ENCODE data around the gene PRR20D.
"Not testable (repeated sequence)": the region's sequence is repeated elsewhere in the genome, so short reads cannot be mapped to it uniquely, and the experiment has no call there.

The PRR20D gene
- 0 reads per million in 9 experiments for total RNA-seq

GRCh38 chr13:57160332-57160731 lies at the start of gene PRR20D:
Gene PRR20D (plus strand): TSS chr13:57160632. CDS start chr13:57161019, 387 bp downstream.
- H3K4me1 Mint-ChIP-seq (ENCODE audit: low read depth in 2 of 2); ATAC-seq (replicated peaks); H3K27ac Mint-ChIP-seq; H3K4me3 Mint-ChIP-seq; H3K36me3 Mint-ChIP-seq (ENCODE audit: insufficient read depth); H3K9me3 Mint-ChIP-seq; H3K27me3 Mint-ChIP-seq; DNase-seq: not testable (repeated sequence)

GRCh38 chr13:57114945-57115344 lies 45.5 kb upstream of the PRR20D start:
- DNase-seq = no peak
- no peak overlapping the region for H3K4me3 Mint-ChIP-seq
- H3K9me3 Mint-ChIP-seq = peaks cover 14 to 16% of the 10 kb centered on the region in 2 donors
- no peak overlapping the region for H3K27ac Mint-ChIP-seq
- H3K4me1 Mint-ChIP-seq (ENCODE audit: low read depth in 2 of 2) = no peaks in the 10 kb centered on the region
- no peak for ATAC-seq (replicated peaks)
- H3K36me3 Mint-ChIP-seq (ENCODE audit: insufficient read depth) = no peaks in the 10 kb centered on the region
- no peaks in the 10 kb centered on the region for H3K27me3 Mint-ChIP-seq

GRCh38 chr13:57123681-57124080 lies 36.8 kb upstream of the PRR20D start:
- peaks cover 0 to 9% of the 10 kb centered on the region in 2 donors for H3K9me3 Mint-ChIP-seq
- H3K4me3 Mint-ChIP-seq = no peak overlapping the region
- H3K36me3 Mint-ChIP-seq (ENCODE audit: insufficient read depth) = no peaks in the 10 kb centered on the region
- H3K27ac Mint-ChIP-seq = no peak overlapping the region
- H3K27me3 Mint-ChIP-seq = no peaks in the 10 kb centered on the region
- H3K4me1 Mint-ChIP-seq (ENCODE audit: low read depth in 2 of 2) = no peaks in the 10 kb centered on the region
- DNase-seq (no peak), ATAC-seq (replicated peaks) (no peak)

- Mint-ChIP-seq H3K27ac (no peak overlapping the region), H3K9me3 (peaks cover 0 to 4% of the 10 kb centered on the region in 2 donors), H3K4me3 (no peak overlapping the region), H3K27me3 (no peaks in the 10 kb centered on the region), H3K36me3 (ENCODE audit: insufficient read depth) (no peaks in the 10 kb centered on the region), H3K4me1 (ENCODE audit: low read depth in 2 of 2) (no peaks in the 10 kb centered on the region)
- DNase-seq (no peak), ATAC-seq (replicated peaks) (no peak)
Observed at GRCh38 chr13:57128909-57129308, 31.5 kb upstream of the PRR20D start.

- Mint-ChIP-seq H3K27ac (no peak overlapping the region), H3K9me3 (peaks cover 0 to 2% of the 10 kb centered on the region in 2 donors), H3K4me3 (no peak overlapping the region), H3K36me3 (ENCODE audit: insufficient read depth) (no peaks in the 10 kb centered on the region), H3K4me1 (ENCODE audit: low read depth in 2 of 2) (no peaks in the 10 kb centered on the region), H3K27me3 (no peaks in the 10 kb centered on the region)
- no peak for DNase-seq
- ATAC-seq (replicated peaks) = no peak
Observed at GRCh38 chr13:57136093-57136492, 24.3 kb upstream of the PRR20D start.

GRCh38 chr13:57137585-57137984 lies 22.8 kb upstream of the PRR20D start:
- no peak overlapping the region for H3K27ac Mint-ChIP-seq
- H3K27me3 Mint-ChIP-seq = no peaks in the 10 kb centered on the region
- no peak overlapping the region for H3K4me3 Mint-ChIP-seq
- no peaks in the 10 kb centered on the region for H3K36me3 Mint-ChIP-seq (ENCODE audit: insufficient read depth)
- ATAC-seq (replicated peaks) (no peak), DNase-seq (no peak)
- peaks cover 0 to 2% of the 10 kb centered on the region in 2 donors for H3K9me3 Mint-ChIP-seq
- no peaks in the 10 kb centered on the region for H3K4me1 Mint-ChIP-seq (ENCODE audit: low read depth in 2 of 2)

- no peaks in the 10 kb centered on the region for H3K27me3 Mint-ChIP-seq
- no peaks in the 10 kb centered on the region for H3K36me3 Mint-ChIP-seq (ENCODE audit: insufficient read depth)
- no peaks in the 10 kb centered on the region for H3K4me1 Mint-ChIP-seq (ENCODE audit: low read depth in 2 of 2)
- no peak overlapping the region for H3K27ac Mint-ChIP-seq
- DNase-seq (no peak), ATAC-seq (replicated peaks) (no peak)
- no peak overlapping the region for H3K4me3 Mint-ChIP-seq
- H3K9me3 Mint-ChIP-seq = peaks cover 0 to 2% of the 10 kb centered on the region in 2 donors
Observed at GRCh38 chr13:57138988-57139387, 21.4 kb upstream of the PRR20D start.

GRCh38 chr13:57139781-57140180 lies 20.7 kb upstream of the PRR20D start:
- not testable (repeated sequence) for H3K9me3 Mint-ChIP-seq; H3K36me3 Mint-ChIP-seq (ENCODE audit: insufficient read depth); H3K4me1 Mint-ChIP-seq (ENCODE audit: low read depth in 2 of 2); H3K27ac Mint-ChIP-seq; H3K4me3 Mint-ChIP-seq; ATAC-seq (replicated peaks); DNase-seq; H3K27me3 Mint-ChIP-seq

GRCh38 chr13:57140235-57140968 lies 20.0 kb upstream of the PRR20D start, which contains the start of gene PRR20A:
Gene PRR20A (plus strand): TSS chr13:57140918. CDS start chr13:57141305, 387 bp downstream.
- H3K27ac Mint-ChIP-seq; H3K36me3 Mint-ChIP-seq (ENCODE audit: insufficient read depth); DNase-seq; H3K9me3 Mint-ChIP-seq; H3K4me3 Mint-ChIP-seq; H3K4me1 Mint-ChIP-seq (ENCODE audit: low read depth in 2 of 2); H3K27me3 Mint-ChIP-seq; ATAC-seq (replicated peaks): not testable (repeated sequence)

GRCh38 chr13:57147188-57147587 lies 13.2 kb upstream of the PRR20D start, which contains the start of gene PRR20B:
Gene PRR20B (plus strand): TSS chr13:57147488. CDS start chr13:57147875, 387 bp downstream.
- DNase-seq; H3K27ac Mint-ChIP-seq; H3K4me1 Mint-ChIP-seq (ENCODE audit: low read depth in 2 of 2); H3K27me3 Mint-ChIP-seq; H3K9me3 Mint-ChIP-seq; H3K4me3 Mint-ChIP-seq; ATAC-seq (replicated peaks); H3K36me3 Mint-ChIP-seq (ENCODE audit: insufficient read depth): not testable (repeated sequence)

- H3K36me3 Mint-ChIP-seq (ENCODE audit: insufficient read depth); H3K4me3 Mint-ChIP-seq; H3K27me3 Mint-ChIP-seq; H3K4me1 Mint-ChIP-seq (ENCODE audit: low read depth in 2 of 2); DNase-seq; ATAC-seq (replicated peaks); H3K27ac Mint-ChIP-seq; H3K9me3 Mint-ChIP-seq: not testable (repeated sequence)
Observed at GRCh38 chr13:57148106-57148505, 12.3 kb upstream of the PRR20D start.

GRCh38 chr13:57153761-57154160 lies 6.7 kb upstream of the PRR20D start, which contains the start of gene PRR20C:
Gene PRR20C (plus strand): TSS chr13:57154061. CDS start chr13:57154448, 387 bp downstream.
- H3K27me3 Mint-ChIP-seq; H3K9me3 Mint-ChIP-seq; ATAC-seq (replicated peaks); H3K4me3 Mint-ChIP-seq; DNase-seq; H3K27ac Mint-ChIP-seq; H3K36me3 Mint-ChIP-seq (ENCODE audit: insufficient read depth); H3K4me1 Mint-ChIP-seq (ENCODE audit: low read depth in 2 of 2): not testable (repeated sequence)

- not testable (repeated sequence) for H3K27ac Mint-ChIP-seq; DNase-seq; H3K36me3 Mint-ChIP-seq (ENCODE audit: insufficient read depth); H3K27me3 Mint-ChIP-seq; H3K9me3 Mint-ChIP-seq; H3K4me1 Mint-ChIP-seq (ENCODE audit: low read depth in 2 of 2); H3K4me3 Mint-ChIP-seq; ATAC-seq (replicated peaks)
Observed at GRCh38 chr13:57166897-57167296, 6.5 kb downstream of the PRR20D start, which contains the start of gene PRR20E. Gene PRR20E (plus strand): TSS chr13:57167197. CDS start chr13:57167584, 387 bp downstream.

GRCh38 chr13:57191667-57192066 lies 31.2 kb downstream of the PRR20D start:
- Mint-ChIP-seq H3K4me3 (no peak overlapping the region), H3K27me3 (no peaks in the 10 kb centered on the region), H3K9me3 (no peaks in the 10 kb centered on the region), H3K27ac (no peak overlapping the region), H3K4me1 (ENCODE audit: low read depth in 2 of 2) (no peaks in the 10 kb centered on the region), H3K36me3 (ENCODE audit: insufficient read depth) (no peaks in the 10 kb centered on the region)
- ATAC-seq (replicated peaks) (no peak), DNase-seq (no peak)
